HG03139 (cell line): ENCODE results near the gene HSPB7.
"Not testable (repeated sequence)": the region's sequence is repeated elsewhere in the genome, so short reads cannot be mapped to it uniquely, and the experiment has no call there.

Experiments used
- ATAC-seq: cut with Tn5 transposase; IDR thresholded peaks from one replicate; pipeline ENCODE4 v1.9.1; 2021; ENCODE audit not compliant: unreplicated experiment

The HSPB7 gene

DNA sequence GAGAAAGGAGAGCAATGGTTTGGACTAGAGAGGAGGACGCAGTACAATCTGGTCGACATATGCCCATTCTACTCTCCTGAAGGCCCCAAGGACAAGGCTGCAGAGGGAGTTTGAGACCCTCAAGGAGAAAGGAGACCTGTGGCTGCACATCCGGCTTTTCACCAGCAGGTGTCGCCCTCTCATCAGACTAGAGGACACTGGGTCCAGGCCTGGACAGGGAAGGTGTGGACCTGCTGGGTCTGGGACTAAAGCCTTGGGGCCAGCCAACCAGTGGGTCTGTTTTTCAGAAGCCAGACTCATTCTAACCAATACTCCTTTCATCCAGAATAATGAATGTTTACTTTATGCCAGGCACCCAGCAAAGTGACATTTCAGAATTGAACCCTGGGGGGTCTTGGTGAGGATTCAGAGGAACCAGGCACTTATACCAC, 8.8 kb downstream of the HSPB7 start:
- ATAC-seq: no peak

DNA sequence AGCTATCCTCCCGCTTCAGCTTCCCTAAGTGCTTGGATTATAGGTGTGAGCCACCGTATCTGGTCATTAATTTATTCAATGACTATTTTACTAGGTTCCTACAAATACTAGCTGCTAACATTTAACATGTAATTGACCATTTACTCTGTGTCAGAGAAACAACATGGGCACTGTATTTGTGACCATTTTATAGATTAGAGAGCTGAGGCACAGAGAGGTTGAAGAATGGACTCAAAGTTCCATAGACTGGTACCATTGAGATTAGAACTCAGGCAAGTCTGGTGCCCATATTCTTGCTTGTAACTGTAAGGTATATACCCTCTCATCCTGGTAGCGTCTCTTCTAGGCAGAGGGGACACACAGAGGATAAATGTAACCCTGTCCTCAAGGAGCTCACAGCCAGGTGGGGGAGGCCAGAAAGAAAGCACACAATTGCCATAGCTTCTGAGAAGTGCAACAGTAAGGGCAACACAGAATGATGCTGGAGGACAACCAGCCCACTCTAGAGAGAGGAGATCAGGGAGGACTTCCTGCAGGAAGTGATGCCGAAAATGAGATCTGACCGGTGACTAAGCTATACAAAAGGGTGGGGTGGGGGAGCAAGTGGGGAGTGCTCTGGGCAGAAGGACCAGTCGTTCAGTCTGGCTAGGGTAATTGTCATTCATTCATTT, 10.0 kb downstream of the HSPB7 start:
- ATAC-seq: no peak

DNA sequence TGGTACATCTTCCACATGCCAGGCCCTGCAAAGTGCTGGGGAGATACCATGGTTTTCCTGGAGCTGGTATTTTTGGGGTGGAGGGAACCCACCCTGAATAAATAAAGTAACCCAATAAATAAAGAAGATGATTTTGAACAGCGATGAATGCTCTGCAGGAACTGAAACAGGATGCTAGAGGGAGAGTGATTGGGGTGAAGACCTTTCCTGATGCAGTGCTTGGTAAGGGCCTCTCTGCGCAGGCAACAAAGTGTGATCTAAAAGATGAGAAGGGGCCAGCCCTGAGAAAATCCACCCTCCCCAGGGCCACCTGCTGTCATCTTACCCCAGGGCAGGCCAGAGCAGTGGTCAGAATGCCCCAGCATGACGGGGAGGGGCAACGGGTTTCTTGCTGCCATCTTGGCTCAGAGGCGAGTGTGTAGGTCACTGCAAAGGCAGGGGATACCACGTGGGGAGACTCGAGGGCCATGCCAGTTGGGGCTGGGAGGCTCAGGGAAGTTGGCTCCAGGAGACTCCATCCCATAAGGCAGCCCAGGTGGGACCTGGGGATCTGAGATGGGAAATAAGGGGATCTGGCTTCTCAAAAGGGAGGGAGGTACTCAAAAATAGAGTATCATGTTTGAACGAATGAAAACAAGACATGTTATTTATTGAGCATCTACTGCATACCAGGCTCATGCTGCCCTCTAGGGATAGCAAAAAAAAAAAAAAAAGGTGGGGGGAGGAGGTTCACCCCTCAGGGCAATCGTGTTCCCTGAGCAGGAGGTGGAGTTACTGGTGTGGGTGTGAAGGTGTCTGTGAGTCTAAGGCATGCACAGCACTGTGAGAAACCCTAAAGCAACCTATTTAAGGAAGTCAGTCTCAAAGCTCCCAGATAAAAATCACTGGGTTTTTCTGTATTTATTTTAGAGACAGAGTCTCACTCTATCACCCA, 11.0 kb downstream of the HSPB7 start:
- no peak for ATAC-seq

DNA sequence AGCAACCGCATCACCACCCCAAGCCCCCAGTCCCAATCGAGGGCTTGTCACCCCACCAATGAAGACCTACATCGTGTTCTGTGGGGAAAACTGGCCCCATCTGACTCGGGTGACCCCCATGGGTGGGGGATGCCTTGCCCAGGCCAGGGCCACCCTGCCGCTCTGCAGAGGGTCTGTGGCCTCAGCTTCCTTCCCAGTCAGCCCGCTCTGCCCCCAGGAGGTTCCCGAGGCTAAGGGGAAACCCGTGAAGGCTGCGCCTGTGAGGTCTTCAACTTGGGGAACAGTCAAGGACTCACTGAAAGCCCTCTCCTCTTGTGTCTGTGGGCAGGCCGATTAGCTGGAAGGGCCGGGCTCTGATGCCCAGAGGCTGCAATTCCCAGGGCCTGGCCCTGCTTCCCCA, 11.8 kb downstream of the HSPB7 start:
- no peak for ATAC-seq

DNA sequence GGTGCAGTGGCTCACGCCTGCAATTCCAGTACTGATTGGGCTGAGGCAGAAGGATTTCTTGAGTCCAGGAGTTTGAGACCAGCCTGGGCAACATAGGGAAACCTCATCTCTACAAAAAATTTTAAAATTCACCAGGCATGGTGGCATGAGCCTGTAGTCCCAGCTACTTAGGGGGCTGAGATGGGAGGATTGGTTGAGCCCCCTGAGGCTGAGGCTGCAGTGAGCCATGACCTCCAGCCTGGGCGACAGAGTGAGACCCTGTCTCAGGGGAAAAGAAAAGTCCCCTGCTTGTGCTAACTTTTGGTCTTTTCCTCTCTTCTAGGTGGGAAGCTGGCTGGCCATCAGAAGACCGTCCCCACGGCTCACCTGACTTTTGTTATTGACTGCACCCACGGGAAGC, 12.2 kb downstream of the HSPB7 start:
- no peak for ATAC-seq

DNA sequence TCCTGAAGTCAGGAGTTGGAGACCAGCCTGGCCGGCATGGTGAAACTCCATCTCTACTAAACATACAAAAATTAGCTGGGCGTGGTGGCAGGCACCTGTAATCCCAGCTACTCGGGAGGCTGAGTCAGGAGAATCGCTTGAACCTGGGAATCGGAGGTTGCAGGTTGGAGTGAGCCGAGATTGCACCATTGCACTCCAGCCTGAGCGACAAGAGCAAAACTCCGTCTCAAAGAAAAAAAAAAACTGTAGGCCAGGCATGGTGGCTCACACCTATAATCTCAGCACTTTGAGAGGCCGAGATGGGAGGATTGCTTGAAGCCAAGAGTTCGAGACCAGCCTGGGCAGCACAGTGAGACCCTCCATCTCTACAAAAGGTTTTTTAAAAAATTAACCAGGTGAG, 16.6 kb downstream of the HSPB7 start:
- not testable (repeated sequence) for ATAC-seq

DNA sequence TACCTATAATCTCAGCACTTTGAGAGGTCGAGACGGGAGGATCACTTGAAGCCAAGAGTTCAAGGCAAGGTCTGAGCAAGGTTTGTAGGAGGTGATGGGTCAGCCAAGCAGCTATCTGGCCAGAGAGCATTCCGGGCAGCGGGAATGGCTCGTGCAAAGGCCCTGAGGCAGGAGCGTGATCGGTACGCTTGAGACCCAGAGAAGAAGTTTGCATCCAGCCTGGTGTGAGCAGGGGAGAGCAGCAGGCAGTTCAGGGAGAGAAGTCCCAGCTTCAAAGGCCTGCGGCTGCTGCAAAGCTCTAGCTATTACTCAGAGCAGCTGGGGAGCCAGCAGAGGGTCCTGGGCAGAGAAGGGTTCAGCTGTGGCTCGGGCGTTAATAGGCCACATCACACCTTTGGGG, 18.9 kb downstream of the HSPB7 start:
- ATAC-seq: no peak

DNA sequence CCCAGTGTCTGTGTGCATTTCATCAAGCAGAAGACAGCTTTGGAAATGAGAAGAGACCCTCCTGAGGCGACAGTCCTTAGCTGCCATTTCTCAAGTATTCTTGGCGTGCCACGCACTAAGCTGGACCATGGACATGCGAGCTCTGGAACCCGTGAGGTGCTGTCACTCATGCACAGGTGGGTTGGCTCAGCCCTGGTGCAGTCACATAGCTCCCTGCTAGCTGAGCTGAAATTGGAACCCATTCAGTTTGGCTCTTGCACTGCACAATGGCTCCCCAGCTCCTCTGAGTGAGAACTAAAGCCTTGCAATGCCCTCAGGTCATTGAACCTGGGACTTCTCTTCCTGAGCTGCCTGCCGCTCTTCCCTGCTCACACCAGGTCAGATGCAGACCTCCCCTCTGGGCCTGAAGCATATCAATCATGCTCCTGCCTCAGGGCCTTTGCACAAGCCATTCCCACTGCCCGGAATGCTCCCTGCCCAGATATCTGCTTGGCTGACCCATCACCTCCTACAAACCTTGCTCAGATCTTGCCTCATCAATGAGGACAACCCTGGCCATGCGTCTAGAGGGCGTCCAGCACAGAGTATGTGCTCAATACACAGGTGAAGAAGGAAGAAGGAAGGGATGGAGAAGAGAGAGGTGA, 20.1 kb downstream of the HSPB7 start:
- no peak for ATAC-seq

DNA sequence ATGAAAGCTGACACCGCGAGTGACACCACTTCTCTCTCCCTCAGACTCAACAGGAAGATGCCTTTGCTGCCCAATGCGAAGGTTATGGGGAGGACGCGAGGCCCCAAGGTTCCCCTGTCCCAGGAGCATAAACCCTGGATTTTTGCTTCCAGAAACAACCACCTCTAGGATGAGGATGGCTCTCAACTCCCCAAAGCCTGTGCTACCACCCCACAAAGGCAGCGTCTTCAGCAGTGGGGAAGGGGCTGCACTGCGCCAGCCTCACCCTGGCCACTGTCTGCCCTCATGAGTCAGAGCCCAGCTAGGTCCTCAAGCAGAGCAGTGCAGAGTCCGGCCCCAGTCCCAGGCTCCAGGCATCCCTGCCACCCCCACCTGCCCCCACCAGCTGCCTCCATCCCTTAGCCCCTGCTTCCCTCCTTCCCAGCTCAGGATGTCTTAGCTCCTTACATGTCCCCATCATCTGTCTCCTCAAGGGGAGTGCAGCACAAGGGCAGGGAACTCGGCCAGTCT, 20.7 kb downstream of the HSPB7 start:
- ATAC-seq: no peak

DNA sequence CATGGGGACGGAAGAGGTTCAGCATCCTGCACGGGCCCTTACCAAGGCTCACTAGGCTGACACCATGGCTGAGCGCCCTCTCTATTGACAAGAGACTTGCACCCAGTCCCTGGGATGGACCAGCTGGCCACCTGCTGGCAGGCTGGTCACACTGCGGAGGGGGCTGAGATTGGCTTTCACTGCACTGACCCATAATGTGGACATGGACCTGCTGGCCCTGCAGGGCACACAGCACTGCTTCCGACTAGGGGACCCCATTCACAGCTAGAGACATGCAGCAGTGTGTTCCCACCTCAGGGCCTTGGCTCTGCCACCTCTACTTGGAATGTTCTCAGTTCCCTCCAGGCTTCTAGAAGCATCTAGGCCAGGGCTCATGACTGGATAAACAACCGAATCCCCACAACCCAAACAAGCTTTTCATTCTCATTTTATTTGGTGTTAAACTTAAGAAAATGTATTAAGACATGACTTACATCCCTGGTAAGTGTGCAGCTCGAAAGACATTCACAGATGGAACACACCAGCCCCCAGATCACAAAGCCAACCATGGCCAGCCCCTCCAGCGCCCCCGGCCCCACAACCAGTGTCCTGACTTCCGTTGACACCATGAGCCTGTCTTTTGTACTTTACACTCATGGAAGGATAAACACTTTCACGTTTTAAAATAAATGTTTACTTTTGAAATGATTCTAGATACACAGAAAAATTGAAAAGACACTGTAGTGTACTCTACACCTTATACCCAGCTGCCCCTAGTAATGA, 23.1 kb downstream of the HSPB7 start:
- ATAC-seq: no peak

DNA sequence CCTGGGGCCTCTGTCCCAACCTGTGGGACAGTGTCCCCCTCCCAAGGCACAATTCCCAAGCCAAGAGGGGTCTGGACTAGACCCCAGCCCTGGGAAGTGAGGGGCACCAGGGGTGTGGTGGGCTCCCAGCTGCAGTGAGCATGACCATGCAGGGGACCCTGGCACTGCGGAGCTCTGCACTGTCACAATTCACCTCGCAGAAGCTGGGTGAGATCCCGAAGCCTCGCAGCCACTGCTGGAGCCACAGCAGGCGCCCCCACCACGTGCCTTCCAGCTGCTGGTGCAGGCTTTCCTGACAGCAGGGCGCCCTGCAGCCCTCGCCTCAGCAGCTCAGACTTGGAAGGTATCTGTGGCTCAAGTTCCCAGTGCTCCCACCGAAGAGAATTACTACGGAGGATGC, 23.8 kb downstream of the HSPB7 start:
- ATAC-seq: no peak

DNA sequence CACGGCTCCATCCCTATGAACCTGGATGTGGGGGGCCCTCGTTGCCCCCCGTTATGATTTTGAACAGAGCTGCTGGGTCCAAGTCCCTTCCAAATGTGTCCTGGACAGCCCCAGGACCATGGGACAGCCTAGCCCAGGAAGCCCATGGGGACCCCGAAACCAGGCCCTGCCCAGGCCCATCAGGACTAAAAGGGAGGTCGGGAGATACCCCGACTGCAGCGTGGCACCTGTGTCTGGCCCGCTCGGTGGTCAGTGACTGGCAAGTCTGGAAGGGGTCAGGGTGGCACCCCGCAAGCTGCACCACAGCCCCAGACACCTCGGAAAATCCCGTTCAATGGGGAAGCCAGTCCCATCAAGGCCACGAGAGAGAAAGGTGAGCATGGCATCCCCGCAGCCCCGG, 24.2 kb downstream of the HSPB7 start:
- no peak for ATAC-seq

DNA sequence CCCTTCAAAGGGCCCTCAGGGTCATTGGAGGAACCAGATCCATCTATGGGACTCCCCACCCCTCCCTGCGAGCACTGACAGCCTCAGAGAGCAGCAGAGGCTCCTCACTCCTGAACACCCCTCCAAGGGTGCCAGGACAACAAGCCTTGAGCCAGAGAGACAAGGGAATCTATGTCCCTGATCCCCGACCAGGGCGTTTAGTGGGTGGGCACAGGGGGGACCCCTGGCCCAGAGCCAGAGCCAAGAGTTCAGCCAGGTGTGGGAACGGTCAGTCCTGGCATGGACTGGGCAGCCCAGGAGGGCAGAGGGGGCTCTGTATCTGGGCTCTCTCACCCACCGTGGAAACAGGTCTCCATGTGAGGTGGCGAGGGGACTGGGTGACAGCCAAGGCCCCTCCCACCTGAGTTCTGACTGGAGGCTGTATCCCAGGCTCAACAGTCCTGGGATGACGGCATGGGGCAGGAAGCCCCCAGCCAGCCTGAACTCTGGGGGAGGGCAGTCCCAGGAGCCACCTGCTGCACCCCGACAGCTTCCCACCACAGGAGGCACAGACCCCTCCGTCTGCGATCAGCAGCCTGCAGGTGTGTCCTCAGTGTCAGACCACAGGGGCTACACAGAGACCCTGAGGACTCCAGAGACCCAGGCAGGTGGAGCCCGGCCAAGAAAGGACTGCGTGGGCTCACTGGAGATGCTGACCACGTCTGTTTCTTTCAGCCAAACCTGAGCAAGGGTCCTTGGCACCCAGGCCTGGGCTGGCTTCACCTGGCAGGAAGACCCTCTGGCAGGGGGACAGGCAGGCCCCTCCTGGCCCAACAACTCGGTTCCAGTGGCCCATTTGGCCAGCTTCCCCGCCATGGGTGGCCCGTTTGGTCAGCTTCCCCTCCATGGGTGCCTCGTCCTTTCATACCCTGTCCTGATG, 25.0 kb downstream of the HSPB7 start:
- no peak for ATAC-seq

DNA sequence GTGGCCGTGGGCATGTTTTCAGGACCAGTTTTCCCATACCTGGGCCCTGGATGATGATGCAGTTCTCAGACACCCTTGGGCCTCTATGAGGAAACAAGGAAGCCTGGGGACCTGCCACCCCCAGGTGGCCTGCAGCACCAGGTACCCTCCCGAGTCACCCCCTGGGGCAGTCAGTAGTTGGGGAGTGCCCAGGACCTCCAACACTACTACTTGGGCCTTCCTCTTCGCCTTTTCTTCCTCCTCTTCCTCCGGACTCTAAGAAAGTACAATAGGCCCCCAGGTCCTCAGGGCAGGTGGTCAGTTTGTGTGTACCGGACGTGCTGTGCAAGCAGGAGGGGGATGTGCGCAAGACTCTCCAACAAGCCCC, 25.7 kb downstream of the HSPB7 start:
- ATAC-seq: no peak

DNA sequence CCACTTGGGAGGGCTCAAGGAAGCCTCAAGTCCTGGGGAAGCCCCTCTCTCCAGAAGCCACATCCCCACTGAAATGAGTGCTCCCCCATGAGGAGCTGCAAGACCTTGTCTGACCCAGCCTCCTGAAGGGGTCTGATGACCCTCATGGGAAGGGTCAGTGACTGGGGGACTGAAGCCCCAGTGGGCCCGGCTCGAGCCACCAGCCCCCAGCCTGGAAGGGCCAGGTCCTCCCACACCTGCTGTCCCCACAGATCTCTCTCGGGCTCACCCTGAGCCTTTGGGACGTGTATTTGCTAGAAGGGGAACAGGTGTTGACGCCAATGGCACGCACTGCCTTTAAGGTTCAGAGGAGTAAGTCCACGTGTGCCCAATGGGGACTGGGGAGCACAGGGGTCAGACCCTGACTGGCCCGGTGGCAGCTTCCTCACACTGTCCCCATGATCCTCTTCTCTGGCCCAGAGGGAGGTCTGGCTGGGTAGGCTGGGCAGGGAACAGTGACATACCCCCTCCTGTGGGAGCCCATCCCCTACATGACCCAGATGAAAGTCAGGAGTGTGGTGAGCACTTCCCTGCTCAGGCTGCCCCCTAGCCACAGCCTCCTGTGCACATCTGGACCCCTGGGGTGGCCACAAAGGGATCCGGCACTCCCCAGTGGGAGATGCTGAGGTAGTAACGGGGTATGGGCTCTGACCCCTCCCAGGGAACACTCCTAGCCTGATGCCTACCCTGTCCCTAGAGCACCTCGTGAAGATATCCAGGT, 26.2 kb downstream of the HSPB7 start:
- ATAC-seq: no peak

DNA sequence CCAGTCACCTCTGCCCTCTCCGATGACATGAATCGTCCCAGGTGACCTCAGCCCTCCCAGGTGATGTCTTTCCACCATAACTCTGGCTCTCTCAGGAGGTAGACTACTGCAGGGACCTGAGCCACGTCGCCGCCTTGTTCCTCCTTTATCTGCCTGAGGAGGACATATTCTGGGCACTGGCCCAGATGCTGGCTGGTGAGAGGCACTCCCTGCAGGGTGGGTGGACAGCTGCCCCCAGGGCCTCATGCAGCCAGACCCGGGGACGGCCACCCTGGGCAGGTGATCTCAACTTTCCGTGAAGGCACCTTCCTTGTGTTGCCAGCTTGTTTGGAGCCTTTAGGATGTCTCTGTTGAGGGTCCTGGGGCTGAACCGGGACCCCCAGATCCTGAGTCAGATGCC, 28.1 kb downstream of the HSPB7 start:
- no peak for ATAC-seq

DNA sequence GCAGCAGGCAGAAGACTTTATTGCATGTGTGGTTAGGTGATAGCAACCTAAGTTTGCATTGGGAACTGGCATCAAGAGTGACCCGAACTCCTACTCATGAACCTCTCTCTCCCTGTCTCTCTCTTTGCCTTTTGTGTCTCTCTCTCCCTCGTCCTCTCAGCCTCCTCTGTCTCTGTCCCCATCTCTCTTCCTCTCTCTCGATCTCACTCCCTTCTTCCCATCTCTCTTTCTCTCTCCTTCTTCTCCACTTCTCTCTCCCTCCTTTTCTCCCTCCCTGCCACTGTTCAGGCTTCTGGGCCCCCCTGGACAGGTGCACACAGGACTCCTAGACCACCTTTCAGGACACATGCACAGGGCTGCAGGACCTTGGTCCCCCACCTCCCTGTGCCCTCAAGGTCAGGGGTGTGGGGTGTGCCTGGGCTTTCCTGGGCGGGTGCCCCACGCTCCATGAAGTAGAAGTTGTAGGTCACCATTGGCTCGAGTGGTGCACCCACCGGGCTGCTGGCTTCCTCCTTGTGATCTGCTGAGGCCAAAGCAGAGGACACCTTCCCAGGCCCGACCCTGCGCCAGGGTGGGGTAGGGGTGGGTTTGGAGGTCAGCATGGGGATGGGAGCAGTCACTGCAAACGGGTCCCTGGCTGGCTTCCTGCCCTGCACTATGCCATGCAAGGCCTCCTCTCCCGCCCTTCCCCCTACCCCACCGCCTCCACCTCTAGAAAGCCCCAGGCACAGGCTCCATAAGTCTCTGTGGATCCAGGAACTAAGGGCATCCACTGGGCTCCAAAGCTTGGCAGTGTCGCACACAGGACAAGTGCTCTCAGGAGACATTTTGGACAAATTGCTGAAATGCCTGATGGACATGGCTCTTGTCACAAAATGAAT, 28.7 kb downstream of the HSPB7 start:
- ATAC-seq: no peak

DNA sequence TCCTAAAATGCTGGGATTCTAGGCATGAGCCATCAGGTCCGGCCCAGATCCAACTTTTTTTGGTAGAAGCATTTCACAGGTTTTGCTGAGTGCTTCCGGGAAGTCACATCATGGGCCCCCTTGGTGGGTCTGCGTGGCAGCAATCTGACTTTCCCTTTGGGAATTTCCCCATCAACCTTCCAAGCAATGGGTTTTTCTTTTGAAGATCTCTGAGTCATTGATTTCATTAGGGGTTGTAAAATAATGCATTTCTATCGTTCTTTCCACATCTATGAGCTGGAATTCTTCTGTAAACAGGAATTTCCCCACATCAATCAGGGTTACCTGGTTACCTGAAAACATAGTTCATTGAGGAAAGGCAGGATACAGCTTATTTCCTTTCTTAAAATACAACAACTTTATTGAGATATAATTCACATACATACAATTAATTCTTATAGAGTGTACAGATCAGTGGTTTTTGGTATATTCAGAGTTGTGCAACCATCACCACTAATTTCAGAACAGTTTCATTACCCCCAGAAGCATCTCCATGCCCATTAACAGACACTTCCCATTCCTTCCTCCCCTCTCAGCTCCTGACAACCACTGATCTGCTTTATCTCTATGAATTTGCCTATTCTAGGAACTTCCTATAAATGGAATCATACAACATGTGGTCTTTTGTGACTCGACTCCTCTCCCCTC, 32.1 kb downstream of the HSPB7 start:
- ATAC-seq: no peak
